Neural progenitor cell (in vitro differentiated cells): ENCODE results near the gene PLA2G15. TPM values are rescaled to one million over a fixed set of nuclear protein-coding genes. Genes with fewer than 3 reads are reported as not detected.

Source experiments
- DNase-seq: peaks from one replicate; pipeline ENCODE4 v3.0.0-alpha.2; 2016; ENCODE audit warnings: low spot score
- H2AFZ ChIP-seq: fragments of 200-600 bp; sonication (generic); replicated peaks from 2 replicates; pipeline ENCODE4 v1.6.1; 2016; ENCODE audit warnings: antibody characterized with exemption
- H3F3A ChIP-seq: fragments of 200-600 bp; sonication (generic); 2 replicates; pipeline ENCODE4 v1.6.1; 2016; ENCODE audit warnings: antibody characterized with exemption, low read depth
- H3K27ac ChIP-seq: fragments of 200-600 bp; sonication (generic); 2 replicates; pipeline ENCODE4 v1.5.1; 2016; ENCODE audit warnings: mild to moderate bottlenecking
- H3K27me3 ChIP-seq: fragments of 200-600 bp; sonication (generic); 2 replicates; pipeline ENCODE4 v1.6.1; 2016; ENCODE audit warnings: mild to moderate bottlenecking, moderate library complexity
- H3K36me3 ChIP-seq: fragments of 200-600 bp; sonication (generic); 2 replicates; pipeline ENCODE4 v1.5.1; 2016
- H3K4me1 ChIP-seq: fragments of 200-600 bp; sonication (generic); 2 replicates; pipeline ENCODE4 v1.6.1; 2016; ENCODE audit warnings: mixed run types
- H3K4me2 ChIP-seq: fragments of 200-600 bp; sonication (generic); 2 replicates; pipeline ENCODE4 v1.6.1; 2016
- H3K4me3 ChIP-seq: fragments of 200-600 bp; sonication (generic); 2 replicates; pipeline ENCODE4 v1.5.1; 2016
- H3K79me2 ChIP-seq: fragments of 200-600 bp; sonication (generic); 2 replicates; pipeline ENCODE4 v1.6.1; 2016; ENCODE audit warnings: low read depth
- H3K9ac ChIP-seq: fragments of 200-600 bp; sonication (generic); 2 replicates; pipeline ENCODE4 v1.6.1; 2016
- H3K9me3 ChIP-seq: fragments of 200-600 bp; sonication (generic); 2 replicates; pipeline ENCODE4 v1.5.1; 2016; ENCODE audit warnings: low read depth
- H4K20me1 ChIP-seq: fragments of 200-600 bp; sonication (generic); 2 replicates; pipeline ENCODE4 v1.6.1; 2016; ENCODE audit warnings: low read depth
- H3K27ac Mint-ChIP-seq: 3 replicates; pipeline ENCODE4 v1.8.0; 2021; ENCODE audit warnings: mixed read lengths
- H3K27me3 Mint-ChIP-seq: 2 replicates; pipeline ENCODE4 v1.8.0; 2022; ENCODE audit warnings: low read depth, mild to moderate bottlenecking, inconsistent platforms, moderate library complexity, mixed read lengths; ENCODE audit not compliant: insufficient read depth
- H3K36me3 Mint-ChIP-seq: 3 replicates; pipeline ENCODE4 v1.8.0; 2021; ENCODE audit warnings: mixed read lengths
- H3K4me1 Mint-ChIP-seq: 3 replicates; pipeline ENCODE4 v1.8.0; 2021; ENCODE audit warnings: mixed read lengths
- H3K4me3 Mint-ChIP-seq: 3 replicates; pipeline ENCODE4 v1.8.0; 2021; ENCODE audit warnings: mild to moderate bottlenecking, moderate library complexity, mixed read lengths
- H3K9me3 Mint-ChIP-seq: 3 replicates; pipeline ENCODE4 v1.8.0; 2020; ENCODE audit warnings: mixed read lengths
- CTCF ChIP-seq: fragments of 200-600 bp; sonication (generic); IDR thresholded peaks from 2 replicates; pipeline ENCODE4 v1.5.1; 2017; ENCODE audit warnings: antibody characterized with exemption, mild to moderate bottlenecking
- EZH2 ChIP-seq: fragments of 200-600 bp; sonication (generic); IDR thresholded peaks from 2 replicates; pipeline ENCODE4 v1.6.1; 2017; ENCODE audit warnings: antibody characterized with exemption, mild to moderate bottlenecking, moderate library complexity
- EZH2phosphoT487 ChIP-seq: fragments of 200-600 bp; sonication (generic); IDR thresholded peaks from 2 replicates; pipeline ENCODE4 v1.6.1; 2017; ENCODE audit warnings: antibody characterized with exemption
- total RNA-seq: library from RNA; depleted of rRNA; stranded (reverse); fragments of >200 nt; gene quantifications from 2 replicates; pipeline ENCODE4 v1.2.3, GENCODE V29; 2015; ENCODE audit warnings: low replicate concordance

PLA2G15 gene
- total RNA-seq, 1 donor from 2014 or later: 3.8 TPM

GRCh38 chr16:68202091-68202519 is 43.1 kb upstream of the PLA2G15 start:
- Mint-ChIP-seq H3K4me3 (no peak overlapping the region), H3K4me1 (no peaks in the 10 kb centered on the region), H3K27ac (no peak overlapping the region), H3K36me3 (peaks cover 3% of the 10 kb centered on the region), H3K27me3 (no peaks in the 10 kb centered on the region), H3K9me3 (no peaks in the 10 kb centered on the region)
- Histone ChIP-seq H3K4me3 (no peak overlapping the region), H4K20me1 (no peaks in the 10 kb centered on the region), H3K4me2 (no peak overlapping the region), H3K9ac (no peak overlapping the region), H2AFZ (no peak overlapping the region), H3K36me3 (no peaks in the 10 kb centered on the region), H3K27ac (no peak overlapping the region), H3K4me1 (no peaks in the 10 kb centered on the region), H3K9me3 (no peaks in the 10 kb centered on the region), H3K27me3 (no peaks in the 10 kb centered on the region), H3F3A (no peaks in the 10 kb centered on the region), H3K79me2 (no peaks in the 10 kb centered on the region)
- TF ChIP-seq EZH2phosphoT487 (no peak), CTCF (no peak), EZH2 (no peak)
- DNase-seq: no peak

DNA sequence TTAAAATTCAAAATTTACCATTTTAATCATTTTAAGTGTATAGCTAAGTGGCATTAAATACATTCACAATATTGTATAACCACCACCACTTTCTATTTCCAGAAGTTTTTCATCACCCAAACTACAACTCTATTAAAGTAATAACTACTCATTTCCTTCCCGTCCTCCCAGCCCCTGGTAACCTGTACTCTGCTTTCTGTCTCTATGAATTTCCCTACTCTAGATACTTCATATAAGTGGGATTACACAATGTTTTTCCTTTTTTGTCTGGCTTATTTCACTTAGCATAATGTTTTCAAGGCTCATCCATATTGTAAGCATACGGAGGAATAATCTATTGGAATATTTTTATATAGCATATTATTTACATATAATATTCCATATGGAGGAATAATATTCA is 38.9 kb upstream of the PLA2G15 start:
- H3K9me3 ChIP-seq: no peaks in the 10 kb centered on the region
- Mint-ChIP-seq H3K9me3 (no peaks in the 10 kb centered on the region), H3K27ac (no peak overlapping the region), H3K36me3 (peaks cover 3% of the 10 kb centered on the region), H3K4me3 (no peak overlapping the region), H3K4me1 (no peaks in the 10 kb centered on the region), H3K27me3 (no peaks in the 10 kb centered on the region)
- H3K4me1 ChIP-seq: no peaks in the 10 kb centered on the region
- no peak overlapping the region for H3K9ac ChIP-seq
- H3K27ac ChIP-seq: no peak overlapping the region
- no peak overlapping the region for H2AFZ ChIP-seq
- no peak overlapping the region for H3K4me3 ChIP-seq
- H3K4me2 ChIP-seq: no peak overlapping the region
- no peak for DNase-seq
- H3K27me3 ChIP-seq: no peaks in the 10 kb centered on the region
- no peaks in the 10 kb centered on the region for H3F3A ChIP-seq
- H3K36me3 ChIP-seq: no peaks in the 10 kb centered on the region
- no peaks in the 10 kb centered on the region for H3K79me2 ChIP-seq
- no peaks in the 10 kb centered on the region for H4K20me1 ChIP-seq
- TF ChIP-seq EZH2phosphoT487 (no peak), EZH2 (no peak), CTCF (no peak)

DNA sequence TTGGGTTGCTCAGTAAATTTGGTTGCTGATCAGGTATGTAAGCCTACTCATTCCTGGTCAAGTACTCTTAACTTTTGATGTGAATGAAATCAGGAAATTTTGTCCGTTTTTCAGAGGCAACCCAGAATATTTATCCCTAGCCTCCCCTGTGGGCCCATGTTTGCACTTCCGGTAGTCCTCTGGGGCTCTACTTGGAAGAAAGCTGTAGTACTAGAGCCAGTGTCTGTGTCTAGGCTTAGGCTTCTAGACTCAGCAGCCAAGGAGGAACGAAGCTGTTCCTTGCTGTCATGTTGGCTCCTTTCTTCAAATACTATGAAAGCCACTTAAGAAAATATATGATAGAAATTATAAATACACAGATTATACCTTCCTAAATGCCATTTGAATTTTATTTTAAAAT is 30.4 kb upstream of the PLA2G15 start:
- Histone ChIP-seq H3K27ac (no peak overlapping the region), H3K9me3 (no peaks in the 10 kb centered on the region), H3K4me3 (no peak overlapping the region), H3K4me1 (no peaks in the 10 kb centered on the region), H2AFZ (no peak overlapping the region), H3F3A (no peaks in the 10 kb centered on the region), H3K36me3 (no peaks in the 10 kb centered on the region), H3K27me3 (no peaks in the 10 kb centered on the region), H3K79me2 (no peaks in the 10 kb centered on the region), H4K20me1 (peaks cover 4% of the 10 kb centered on the region), H3K9ac (no peak overlapping the region), H3K4me2 (no peak overlapping the region)
- no peak for TF ChIP-seq CTCF
- TF ChIP-seq EZH2: no peak
- TF ChIP-seq EZH2phosphoT487: no peak
- Mint-ChIP-seq H3K27me3 (peaks cover 3% of the 10 kb centered on the region), H3K4me3 (no peak overlapping the region), H3K36me3 (peaks cover 5% of the 10 kb centered on the region), H3K27ac (no peak overlapping the region), H3K9me3 (no peaks in the 10 kb centered on the region), H3K4me1 (no peaks in the 10 kb centered on the region)
- no peak for DNase-seq
